GM12873 (cell line): ENCODE measurements around the gene GRIK3.

Experiments used
- TF ChIP-seq, protein P1 (sequence below): IDR thresholded peaks from 2 replicates; pipeline ENCODE4 v1.5.1; 2012; ENCODE audit warnings: low read depth, mild to moderate bottlenecking, moderate library complexity, low read length, control low read depth; ENCODE audit not compliant: insufficient read depth; ENCODE audit errors: missing control alignments

Gene GRIK3

DNA sequence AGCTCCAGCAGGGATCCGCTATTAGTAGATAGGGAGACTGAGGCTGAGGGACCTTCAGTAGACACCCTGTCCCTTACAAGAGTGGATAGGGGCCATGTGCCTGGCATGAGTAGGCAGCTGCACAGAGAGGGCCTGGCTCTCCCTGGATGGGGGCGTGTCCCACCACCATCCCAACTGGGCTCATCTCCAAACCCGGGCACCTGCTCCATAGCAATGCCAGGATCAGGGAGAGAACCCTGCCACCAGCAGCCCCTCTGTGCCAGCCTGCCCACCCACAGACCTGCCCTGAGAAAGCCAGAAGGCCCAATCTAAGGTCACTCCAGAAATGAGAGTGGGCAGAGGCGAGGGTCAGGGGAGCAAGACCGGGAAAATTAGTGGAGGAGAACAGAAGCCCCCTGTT lies 121.3 kb downstream of the GRIK3 start:
- TF ChIP-seq, protein P1, sequence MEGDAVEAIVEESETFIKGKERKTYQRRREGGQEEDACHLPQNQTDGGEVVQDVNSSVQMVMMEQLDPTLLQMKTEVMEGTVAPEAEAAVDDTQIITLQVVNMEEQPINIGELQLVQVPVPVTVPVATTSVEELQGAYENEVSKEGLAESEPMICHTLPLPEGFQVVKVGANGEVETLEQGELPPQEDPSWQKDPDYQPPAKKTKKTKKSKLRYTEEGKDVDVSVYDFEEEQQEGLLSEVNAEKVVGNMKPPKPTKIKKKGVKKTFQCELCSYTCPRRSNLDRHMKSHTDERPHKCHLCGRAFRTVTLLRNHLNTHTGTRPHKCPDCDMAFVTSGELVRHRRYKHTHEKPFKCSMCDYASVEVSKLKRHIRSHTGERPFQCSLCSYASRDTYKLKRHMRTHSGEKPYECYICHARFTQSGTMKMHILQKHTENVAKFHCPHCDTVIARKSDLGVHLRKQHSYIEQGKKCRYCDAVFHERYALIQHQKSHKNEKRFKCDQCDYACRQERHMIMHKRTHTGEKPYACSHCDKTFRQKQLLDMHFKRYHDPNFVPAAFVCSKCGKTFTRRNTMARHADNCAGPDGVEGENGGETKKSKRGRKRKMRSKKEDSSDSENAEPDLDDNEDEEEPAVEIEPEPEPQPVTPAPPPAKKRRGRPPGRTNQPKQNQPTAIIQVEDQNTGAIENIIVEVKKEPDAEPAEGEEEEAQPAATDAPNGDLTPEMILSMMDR, result no peak

DNA sequence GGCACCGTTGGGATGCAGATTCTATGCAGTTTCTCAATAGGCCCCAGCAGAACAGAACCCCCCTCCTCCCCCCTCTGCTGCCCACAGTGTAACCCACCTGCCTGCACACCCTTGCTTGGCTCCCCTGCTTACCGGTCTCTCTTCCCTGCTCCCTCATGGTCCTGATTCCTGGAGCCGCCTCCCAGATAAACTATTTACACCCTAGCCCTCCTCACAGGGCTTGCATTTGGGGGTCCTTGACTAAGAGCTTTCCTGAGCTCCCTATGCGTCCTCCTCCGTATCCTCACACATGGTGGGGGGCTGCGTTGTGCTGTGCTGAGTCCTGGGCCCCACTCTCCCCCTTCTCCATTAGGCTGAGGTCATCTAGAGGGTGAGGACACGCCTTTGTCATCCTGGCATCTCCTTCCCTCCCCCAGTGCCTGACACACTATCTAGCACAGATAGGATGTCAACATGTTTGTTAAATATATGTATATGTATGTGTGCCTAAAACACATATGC lies 121.9 kb downstream of the GRIK3 start:
- TF ChIP-seq, protein P1, result no peak

DNA sequence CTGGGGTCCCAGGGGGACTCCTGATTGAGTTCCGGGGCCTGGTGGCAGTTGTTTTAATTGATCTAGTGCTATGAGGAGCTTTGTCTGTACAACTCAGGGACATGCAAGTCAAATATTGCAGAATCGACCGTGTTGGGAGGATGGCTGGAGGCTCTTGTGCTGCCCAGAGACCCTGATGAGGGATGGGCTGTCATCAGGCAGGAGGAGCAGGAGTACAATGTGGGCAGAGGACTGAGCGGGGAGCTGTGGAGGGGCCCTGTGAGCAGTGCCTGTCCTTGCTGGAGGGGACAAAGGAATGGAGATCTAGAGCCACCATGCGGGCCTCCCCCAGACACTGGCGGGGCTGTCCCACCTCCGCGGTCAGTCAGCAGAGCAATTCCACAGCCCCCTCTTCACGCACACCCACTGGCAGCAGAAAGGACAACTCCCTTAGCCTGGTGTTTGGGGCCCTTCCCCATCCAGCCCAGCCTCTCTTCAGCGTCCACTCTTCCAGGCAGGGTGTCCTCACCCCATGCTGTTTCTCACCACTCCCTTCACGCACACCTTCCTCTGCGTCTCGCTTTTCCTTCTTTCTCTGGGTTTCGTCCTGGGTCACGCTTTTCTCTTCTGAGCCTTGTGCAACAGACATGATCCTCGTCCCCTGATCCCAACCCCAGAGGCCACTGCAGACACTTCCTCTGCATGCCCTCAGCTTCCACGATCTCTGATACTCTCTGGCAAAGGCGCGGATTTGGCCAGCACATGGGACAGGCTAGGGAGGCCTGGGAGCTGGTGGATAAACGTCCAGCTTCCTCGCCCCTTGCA lies 122.6 kb downstream of the GRIK3 start:
- TF ChIP-seq, protein P1, result no peak

DNA sequence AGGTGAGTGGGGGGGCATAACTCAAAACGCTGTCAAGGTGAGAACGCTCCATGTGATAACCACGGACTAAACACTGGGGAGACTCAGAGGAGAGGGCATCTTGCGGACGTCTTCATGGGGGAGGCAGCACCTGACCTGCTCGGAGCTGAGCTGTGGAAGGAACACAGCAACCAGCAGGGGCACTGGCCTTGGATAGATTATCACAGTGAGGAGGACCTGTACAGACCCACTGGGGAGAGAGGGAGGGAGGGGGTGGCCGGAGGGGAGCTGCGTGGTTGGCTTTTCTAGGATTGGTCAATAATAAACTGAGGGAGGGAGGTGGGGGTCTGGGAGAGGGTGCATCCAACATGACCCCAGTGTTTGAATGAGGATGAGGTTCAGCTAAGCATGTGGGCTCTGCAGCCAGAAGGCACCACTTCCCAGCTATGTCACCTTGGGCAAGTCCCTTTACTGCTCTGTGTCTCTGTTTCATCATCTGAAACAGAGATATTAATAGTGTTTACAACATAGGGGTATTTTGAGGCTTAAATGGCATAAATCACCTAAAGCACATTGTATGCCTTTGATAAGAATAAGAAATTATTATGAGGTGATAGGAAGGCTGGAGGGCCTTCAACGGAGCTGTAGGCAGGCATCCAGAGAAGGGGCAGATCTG lies 123.3 kb downstream of the GRIK3 start:
- TF ChIP-seq, protein P1, result no peak

DNA sequence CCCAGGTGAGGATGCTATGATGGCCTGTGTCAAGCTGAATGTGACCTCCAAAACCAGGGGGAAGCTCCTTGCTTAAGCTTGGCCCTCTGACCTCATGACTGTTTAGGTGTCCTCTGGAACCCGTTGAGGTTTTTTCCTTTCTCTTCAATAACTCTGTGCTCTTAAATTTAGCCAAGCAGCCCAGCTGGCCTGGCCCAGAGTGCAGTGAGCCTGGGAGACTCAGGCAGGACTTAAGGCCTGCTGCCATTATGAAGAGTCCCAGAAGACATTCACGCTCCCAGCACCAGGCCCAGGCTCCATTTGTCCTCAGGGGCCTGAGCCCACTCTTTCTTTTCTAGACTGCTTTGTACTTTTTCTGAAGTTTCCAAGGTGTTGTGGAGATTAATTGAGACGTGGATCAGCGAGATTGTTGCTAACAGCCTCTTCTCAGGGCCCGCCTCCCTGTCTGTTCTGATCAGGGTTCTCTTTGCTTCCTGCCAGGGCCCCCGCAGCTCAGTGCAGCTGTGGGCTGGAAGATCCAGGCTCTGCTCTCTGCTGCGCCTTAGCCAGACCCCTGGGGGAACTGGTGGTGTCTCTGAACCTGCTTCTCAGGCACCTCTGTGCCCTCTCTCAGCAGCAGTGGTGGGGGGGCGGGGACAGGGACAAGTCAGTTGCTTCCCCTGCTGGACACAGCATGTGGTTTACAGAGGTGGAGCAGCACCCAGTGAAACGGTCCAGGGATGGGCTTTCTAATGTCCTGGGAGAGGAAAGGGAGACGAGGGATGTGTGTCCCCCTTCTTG lies 124.2 kb downstream of the GRIK3 start:
- TF ChIP-seq, protein P1, result no peak

DNA sequence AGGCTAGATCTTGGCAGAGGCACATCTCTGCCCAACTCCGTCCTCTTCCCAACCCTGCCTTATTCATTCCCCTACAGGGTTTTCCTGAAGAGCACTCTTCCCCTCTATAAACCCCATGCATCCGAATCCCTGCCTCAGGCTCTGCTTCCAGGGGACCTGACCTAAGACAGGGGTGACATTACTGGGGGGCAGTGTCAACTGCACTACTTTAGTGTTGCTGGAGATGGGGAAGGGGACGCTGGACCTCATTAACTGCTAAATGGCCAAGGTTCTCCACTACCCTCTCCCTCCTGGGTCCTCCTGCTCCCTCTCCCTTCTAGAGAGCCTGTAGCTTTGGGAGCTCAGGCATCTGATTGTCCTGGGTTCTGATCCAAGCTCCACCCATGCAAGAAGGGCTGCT lies 126.2 kb downstream of the GRIK3 start:
- TF ChIP-seq, protein P1, result no peak

DNA sequence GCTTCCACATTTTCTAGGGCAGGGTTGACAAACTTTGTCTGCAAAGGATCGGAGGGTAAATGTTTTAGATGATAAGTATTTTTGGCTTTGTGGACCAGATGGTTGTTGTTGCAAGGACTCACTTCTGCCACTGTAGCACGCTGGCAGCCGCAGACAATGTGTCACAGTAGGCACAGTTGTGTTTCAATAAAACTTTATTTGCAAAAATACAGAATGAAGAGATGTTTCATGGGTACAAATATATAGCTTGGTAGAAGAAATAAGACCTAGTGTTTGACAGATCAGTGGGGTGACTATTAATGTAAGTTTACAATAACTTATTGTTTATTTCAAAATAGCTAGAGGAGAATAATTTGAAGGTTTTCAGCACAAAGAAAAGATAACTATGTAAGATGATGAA lies 127.8 kb downstream of the GRIK3 start:
- TF ChIP-seq, protein P1, result no peak
